GM10248 (cell line): ENCODE results near the gene RASA3.
"Not testable (repeated sequence)": the region's sequence is repeated elsewhere in the genome, so short reads cannot be mapped to it uniquely, and the experiment has no call there.

Source experiments
- CTCF ChIA-PET: fragments of 300-600 bp; sonication (Branson Sonifier 250); formaldehyde crosslinking; extraction: SDS; loops from one replicate; lab custom pipeline; 2021; ENCODE audit warnings: antibody characterized with exemption; lab: Yijun Ruan, JAX
- POLR2A ChIA-PET: fragments of 350-650 bp; sonication (Branson Sonifier 250); formaldehyde crosslinking; extraction: SDS; loops from one replicate; lab custom pipeline; 2020; ENCODE audit warnings: antibody characterized with exemption; lab: Yijun Ruan, JAX
- DNase-seq: peaks from one replicate; pipeline ENCODE4 v3.0.0; 2012; ENCODE audit errors: extremely low spot score
- TF ChIP-seq, protein P1 (sequence below): IDR thresholded peaks from 2 replicates; pipeline ENCODE4 v1.5.1; 2012; ENCODE audit warnings: mild to moderate bottlenecking, low read depth; ENCODE audit errors: extremely low read depth, missing control alignments, control extremely low read depth

Gene RASA3

DNA sequence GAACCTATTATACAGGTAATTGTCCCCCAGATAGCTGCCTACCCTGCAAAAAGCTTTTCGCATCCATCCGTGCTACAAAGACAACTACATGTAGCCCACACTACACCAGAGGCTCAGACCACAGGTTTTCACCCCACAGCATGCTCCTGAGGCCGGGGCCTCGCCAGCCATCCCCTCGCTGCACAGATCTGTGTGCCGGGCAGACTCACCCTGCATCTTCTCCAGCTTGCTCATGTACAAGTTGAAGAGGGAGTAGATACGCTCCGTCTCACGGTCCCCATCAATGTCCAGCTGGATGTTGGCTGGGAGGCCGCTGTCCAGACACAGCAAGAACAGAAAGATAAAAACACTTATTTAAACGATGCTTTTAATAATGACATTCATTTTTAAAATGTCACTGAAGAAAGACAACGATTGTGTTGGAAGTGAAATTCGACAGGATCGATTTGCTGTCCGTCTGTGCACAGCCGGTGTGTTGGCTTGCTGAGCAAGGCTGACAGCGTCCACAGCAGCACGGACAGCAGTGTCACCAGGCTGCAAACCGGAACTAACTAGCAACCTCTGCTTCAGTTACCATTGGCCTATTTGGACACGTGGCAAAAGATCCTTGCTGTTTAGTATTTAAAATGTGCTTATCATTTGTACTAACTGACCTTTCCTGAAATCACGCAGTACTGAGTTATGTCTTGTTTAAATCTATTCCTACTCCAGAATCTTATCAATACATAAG, 140.0 kb downstream of the RASA3 start:
- CTCF ChIA-PET = no interaction called here
- DNase-seq = no peak
- POLR2A ChIA-PET = no interaction called here
- TF ChIP-seq, protein P1, sequence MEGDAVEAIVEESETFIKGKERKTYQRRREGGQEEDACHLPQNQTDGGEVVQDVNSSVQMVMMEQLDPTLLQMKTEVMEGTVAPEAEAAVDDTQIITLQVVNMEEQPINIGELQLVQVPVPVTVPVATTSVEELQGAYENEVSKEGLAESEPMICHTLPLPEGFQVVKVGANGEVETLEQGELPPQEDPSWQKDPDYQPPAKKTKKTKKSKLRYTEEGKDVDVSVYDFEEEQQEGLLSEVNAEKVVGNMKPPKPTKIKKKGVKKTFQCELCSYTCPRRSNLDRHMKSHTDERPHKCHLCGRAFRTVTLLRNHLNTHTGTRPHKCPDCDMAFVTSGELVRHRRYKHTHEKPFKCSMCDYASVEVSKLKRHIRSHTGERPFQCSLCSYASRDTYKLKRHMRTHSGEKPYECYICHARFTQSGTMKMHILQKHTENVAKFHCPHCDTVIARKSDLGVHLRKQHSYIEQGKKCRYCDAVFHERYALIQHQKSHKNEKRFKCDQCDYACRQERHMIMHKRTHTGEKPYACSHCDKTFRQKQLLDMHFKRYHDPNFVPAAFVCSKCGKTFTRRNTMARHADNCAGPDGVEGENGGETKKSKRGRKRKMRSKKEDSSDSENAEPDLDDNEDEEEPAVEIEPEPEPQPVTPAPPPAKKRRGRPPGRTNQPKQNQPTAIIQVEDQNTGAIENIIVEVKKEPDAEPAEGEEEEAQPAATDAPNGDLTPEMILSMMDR = no peak

DNA sequence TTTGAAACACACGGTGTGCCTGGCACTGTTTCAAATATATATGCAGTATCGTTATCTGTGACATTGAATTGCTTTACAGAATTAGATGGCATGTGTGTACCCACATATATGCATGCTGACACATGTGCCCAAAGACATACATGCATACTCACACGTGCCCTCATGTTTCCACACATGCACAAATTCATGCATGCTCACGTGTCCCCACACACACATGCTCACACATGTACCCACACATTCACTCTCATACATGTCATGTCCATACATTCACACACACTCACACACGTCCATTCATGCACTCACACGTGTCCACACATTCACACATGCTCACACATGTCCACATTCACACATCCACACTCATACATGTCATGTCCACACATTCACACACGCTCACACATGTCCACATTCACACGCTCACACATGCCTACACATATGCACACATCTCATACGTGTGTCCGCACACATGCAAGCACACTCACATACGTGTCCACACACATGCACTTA, 140.7 kb downstream of the RASA3 start:
- TF ChIP-seq, protein P1 = no peak
- POLR2A ChIA-PET = no interaction called here
- CTCF ChIA-PET = no interaction called here
- no peak for DNase-seq

DNA sequence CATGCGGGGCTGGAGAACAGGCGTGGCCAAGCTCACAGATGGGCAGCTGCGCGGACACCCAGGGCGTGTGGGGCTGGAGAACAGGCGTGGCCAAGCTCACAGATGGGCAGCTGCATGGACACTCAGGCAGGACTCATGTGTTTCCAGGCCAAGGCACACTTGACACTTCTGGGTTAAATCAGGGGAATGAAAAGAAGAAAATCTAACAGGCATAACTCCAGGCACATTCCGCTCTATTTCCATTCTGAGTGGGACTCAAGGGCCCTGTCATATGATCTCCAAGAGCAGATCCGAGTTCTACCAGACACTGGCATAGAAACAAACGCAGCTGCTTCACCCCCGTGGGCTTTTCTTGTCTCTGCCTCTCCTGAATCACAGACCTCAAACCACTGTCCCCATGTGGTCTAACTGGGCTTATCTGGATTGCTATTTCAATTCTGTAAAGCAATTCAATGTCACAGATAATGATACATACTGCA, 141.2 kb downstream of the RASA3 start:
- ChIA-PET CTCF (no interaction called here), POLR2A (no interaction called here)
- DNase-seq = no peak
- TF ChIP-seq, protein P1 = no peak

GRCh38 chr13:113990321-113990837, 142.0 kb downstream of the RASA3 start:
- CTCF ChIA-PET = no interaction called here
- no peak for DNase-seq
- TF ChIP-seq, protein P1 = no peak
- POLR2A ChIA-PET = no interaction called here

DNA sequence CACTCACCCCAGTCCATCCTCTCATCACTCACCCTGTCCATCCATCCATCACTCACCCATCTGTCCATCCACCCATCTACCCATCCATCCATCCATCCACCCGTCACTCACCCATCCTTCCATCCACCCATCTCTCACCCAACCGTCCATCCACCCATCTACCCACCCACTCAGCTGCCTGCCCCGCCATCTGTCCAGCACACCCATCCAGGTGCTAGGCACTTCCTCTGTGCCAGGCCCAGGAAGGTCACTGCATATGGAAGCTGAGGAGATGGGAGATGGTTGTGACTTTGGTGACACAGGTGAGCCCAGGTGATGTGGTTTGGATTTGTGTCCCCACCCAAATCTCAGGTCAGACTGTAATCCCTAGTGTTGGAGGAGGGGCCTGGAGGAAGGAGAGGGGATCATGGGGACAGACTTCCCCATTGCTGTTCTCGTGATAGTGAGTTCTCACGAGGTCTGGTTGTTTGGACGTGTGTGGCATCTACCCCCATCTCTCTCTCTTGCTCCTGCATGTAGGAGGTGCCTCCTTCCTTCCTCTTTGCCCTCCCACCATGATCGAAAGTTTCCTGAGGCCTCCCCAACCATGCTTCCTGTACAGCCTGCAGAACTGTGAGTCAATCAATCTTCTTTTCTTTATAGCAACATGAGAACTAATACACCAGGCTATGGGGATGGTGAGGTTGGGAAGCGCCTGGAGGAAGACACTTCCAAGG, 142.7 kb downstream of the RASA3 start:
- no peak for DNase-seq
- TF ChIP-seq, protein P1 = no peak
- POLR2A ChIA-PET = no interaction called here
- CTCF ChIA-PET = no interaction called here

- CTCF ChIA-PET, DNase-seq, POLR2A ChIA-PET: not testable (repeated sequence)
Measured at GRCh38 chr13:113988859-113989258, 143.6 kb downstream of the RASA3 start.

DNA sequence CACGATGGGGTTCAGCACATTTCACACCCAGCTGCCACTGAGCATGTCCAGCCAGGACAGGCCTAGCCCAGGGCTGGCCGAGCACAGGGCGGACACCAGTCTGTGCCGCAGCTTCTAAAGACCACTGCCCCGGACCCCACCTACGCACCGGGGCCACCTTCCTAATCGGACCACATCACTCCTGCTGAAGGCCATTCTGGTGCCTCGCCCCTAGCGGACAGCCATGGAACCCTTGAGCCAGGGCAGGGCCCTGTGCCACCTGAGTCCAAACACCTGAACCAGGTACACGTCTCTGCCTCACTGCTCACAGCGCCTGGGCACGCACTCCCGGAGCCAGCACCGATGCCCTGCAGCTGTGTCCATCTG, 150.1 kb downstream of the RASA3 start:
- TF ChIP-seq, protein P1 = no peak
- CTCF ChIA-PET = no interaction called here
- POLR2A ChIA-PET = no interaction called here
- DNase-seq = no peak
